GM19043 (cell line): Measurements from ENCODE around the gene RNF169.
"Not testable (repeated sequence)": the region's sequence is repeated elsewhere in the genome, so short reads cannot be mapped to it uniquely, and the experiment has no call there.

Experiments
- ATAC-seq: cut with Tn5 transposase; IDR thresholded peaks from one replicate; pipeline ENCODE4 v1.9.1; 2021; ENCODE audit warnings: low read depth; ENCODE audit not compliant: unreplicated experiment

Gene RNF169

GRCh38 chr11:74766905-74767304 lies 18.3 kb downstream of the RNF169 start:
- ATAC-seq, result no peak

DNA sequence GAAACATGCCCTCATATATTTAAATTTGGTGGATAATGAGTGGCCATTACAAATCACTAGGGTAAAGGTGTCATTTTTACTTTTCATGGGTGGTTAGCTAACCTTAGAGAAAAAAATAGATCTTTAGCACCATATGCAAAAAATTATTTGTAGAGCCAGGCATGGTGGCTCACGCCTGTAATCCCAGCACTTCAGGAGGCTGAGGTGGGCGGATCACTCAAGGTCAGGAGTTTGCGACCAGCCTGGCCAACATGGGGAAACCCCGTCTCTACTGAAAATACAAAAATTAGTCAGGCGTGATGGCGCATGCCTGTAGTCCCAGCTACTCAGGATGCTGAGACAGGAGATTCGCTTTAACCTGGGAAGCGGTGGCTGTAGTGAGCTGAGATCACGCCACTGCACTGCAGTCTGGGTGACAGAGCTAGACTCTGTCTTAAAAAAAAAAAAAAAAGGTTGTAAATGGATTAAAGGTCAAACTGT lies 19.6 kb downstream of the RNF169 start:
- ATAC-seq, result not testable (repeated sequence)

DNA sequence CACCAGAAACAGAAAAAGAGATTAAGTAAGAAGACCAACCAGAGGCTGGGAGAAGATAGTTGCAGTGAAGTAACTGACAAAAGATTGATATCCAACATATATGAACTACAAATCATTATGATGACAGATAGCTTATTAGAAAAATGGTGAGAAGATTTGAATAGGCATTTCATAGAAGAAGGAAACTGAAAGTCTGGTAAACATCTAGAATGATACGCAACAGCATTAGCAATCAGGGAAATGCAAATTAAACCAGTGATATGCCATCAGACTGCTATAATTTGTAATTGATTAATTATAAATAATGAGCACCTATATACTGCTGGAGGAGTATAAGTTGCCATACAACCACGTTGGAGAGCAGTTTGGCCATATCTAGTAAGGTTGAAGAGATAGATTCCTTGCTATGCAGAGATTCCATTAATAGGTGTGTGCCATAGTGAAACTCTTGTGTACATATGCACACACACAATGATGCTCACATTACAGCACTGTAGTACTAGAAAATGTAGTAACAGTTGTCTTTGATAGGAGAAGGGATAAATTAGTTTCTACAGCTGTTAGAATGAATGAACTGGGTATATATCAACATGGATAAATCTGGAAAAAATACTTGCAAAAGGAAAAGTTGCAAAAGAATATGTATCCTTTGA lies 20.5 kb downstream of the RNF169 start:
- ATAC-seq, result no peak

- no peak for ATAC-seq
These were observed 21.8 kb downstream of the RNF169 start for GRCh38 chr11:74770456-74770855.

DNA sequence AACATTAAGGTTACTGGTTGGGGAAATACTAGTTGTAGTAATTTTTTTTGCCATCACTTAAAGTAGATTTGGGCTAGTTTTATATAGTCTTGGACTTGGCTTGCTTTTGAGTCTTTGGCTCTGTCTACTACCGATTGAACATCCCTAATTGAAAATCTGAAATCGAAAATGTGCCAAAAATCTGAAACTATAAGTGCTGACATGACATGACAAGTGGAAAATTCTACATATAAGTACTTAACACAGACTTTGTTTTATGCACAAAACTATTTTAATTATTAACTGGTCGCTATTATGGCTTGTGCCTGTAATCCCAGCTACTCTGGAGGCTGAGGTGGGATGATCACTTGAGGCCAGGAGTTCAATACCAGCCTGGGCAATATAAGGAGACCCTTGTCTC lies 22.5 kb downstream of the RNF169 start:
- ATAC-seq, result no peak

DNA sequence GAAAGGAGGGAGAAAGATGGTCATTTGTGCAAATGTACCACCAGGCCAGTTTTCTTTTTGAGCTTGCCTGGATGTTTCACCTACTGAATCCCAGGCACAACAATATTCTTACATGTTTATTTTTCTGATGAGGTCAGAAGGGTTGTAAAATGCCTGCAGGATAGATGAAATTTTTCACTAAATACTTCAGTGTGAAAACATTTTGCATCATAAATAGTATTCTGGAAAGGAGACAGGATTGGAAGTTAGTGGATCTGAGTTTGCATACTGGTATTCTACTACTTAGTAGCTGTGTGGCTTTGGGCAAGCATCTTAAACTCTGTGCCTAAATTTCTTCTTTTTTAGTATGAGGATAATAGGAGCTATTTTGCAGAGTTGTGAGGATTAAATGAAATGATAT lies 24.8 kb downstream of the RNF169 start:
- no peak for ATAC-seq

GRCh38 chr11:74775762-74776161 lies 27.1 kb downstream of the RNF169 start:
- no peak for ATAC-seq

- no peak for ATAC-seq
These were observed 27.9 kb downstream of the RNF169 start for GRCh38 chr11:74776546-74776945.

- no peak for ATAC-seq
These were observed 28.4 kb downstream of the RNF169 start for GRCh38 chr11:74777038-74777437.

GRCh38 chr11:74777877-74778276 lies 29.2 kb downstream of the RNF169 start:
- no peak for ATAC-seq

DNA sequence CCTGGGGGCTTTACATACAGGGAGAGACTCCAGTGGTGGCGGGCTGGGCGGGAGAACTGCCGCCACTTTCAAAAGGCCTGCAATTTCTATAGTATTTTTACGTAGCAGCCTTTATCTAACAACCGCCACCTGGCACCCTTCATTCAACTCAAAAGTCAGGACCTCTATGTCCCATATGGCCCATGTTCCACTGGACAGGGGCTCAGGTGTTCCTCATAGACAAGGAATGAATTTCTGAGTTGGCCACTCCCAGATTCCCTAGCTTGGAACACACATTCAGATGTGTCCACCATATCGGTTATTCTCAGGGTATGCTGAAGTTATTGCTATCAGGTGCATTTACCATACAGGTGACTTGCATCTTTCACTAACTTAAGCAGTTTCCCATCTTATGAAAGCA lies 29.9 kb downstream of the RNF169 start:
- ATAC-seq, result no peak

DNA sequence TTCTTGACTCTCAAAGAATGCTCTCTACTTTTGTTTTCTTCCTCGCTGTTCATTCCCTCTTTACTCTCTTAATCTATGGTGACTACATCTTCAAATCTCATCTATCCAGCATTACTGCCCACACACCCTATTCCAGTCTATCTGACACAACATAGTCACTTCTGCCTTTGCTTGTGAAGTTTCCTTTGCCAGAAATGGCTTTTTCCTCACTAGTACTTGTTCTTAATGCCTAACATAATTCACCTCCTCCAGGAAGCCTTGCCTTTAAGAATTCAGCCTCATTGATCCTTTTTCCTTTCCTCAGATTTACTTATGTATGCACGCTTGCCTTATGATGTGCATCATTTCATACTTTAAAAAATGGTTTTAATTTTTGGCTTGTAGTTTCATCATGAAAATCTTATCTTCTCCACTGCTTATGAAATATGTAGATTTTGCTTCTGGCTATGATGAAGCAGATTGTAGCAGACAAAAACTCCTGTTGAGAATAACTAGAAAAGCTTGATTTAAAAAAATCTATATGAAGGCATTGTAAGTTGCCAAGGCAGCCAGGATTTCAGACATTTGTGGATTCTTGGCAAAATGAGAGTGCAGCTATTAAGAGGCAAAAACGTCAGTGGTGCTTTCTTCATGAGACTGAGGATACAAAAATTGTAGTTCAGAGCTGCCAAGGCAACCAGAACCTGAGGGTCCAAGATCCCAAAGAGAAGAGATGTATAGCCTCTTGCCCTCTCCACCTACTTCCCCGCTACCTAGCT lies 31.8 kb downstream of the RNF169 start:
- ATAC-seq, result no peak

DNA sequence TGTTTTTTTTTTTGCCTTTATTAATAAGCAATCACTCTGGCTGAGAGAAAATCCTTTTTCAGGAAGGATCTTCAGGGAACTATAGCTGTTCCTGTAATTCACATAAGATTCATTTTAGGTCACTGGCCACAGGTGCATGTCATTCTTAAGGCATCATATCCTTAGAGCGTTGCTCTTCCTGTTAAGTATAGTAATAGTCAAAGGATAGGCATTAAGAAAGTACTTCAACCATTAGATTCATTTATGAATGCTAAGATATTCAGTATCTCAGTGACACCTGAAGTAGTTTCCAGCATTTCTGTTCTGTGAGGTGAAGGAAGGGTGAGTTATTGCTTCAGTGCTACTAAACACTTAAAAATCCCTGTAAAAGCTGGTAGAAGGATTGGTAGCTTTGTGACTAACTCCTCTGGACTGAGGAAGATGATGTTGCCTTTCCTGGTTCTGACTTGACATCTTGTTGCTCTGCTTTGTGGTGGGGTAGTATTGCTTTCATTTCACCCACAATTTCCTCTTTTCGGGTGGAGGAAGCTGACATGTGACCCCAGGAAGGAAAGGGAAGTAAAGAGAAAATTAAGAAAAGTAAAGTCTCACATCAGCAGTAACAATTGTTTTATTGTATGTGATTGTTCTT lies 34.7 kb downstream of the RNF169 start:
- ATAC-seq, result peak; percentile 75

DNA sequence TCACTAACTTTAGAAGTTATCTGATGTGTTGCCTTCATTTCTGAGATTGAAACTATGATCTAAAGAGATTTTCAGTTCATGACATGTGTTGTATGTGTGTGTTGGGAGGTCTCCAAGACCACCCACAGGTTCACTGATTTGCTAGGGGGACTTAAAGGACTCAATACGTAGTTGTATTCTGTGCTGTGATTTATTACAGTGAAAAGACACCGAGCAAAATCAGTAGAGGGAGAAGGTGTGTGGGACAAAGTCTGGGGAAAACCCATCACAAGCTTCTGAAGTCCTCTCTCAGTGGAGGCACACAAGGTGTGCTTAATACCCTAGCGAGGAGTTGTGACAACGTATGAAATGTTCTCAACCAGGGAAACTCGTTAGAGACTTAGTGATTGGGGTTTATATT lies 35.6 kb downstream of the RNF169 start:
- peak; percentile 48 for ATAC-seq

- no peak for ATAC-seq
These were observed 36.1 kb downstream of the RNF169 start for GRCh38 chr11:74784726-74785125.

DNA sequence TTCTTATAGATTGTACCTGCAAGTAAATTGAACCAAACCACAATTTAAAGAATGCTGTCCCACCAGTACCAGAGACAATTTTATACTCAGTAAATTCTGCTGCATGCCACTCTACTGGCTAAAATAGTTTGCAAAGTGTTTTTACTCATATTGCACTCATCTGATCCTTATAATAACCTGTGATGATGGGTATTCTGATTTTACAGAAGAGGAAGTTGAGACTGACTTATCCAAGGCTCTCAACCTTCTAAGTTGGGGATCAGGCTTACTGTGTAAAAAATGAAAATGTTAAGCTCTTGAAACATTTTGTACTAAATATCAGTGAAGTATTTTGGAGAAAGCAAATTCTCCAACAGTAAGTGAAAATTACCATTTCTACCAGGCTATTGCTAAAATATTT lies 37.9 kb downstream of the RNF169 start:
- no peak for ATAC-seq

GRCh38 chr11:74791333-74792100 lies 42.9 kb downstream of the RNF169 start:
- ATAC-seq, result no peak

DNA sequence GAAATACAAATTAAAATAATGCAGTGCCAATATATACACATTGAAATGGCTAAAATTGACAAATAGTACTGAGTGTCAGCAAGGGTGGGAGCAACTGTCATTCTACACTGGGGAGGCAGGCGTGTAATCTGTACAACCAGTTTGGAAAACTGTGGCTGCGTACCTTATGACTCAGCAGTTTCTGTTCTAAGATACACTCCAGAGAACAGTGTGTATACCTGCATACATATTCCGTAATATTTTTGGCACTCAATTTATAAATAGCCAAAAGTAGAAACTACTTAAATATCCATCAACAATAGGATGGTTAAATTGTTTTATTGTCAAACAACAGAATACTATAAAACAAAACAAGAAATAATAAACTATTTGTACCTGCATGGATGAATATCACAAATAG lies 57.6 kb downstream of the RNF169 start:
- ATAC-seq, result no peak

DNA sequence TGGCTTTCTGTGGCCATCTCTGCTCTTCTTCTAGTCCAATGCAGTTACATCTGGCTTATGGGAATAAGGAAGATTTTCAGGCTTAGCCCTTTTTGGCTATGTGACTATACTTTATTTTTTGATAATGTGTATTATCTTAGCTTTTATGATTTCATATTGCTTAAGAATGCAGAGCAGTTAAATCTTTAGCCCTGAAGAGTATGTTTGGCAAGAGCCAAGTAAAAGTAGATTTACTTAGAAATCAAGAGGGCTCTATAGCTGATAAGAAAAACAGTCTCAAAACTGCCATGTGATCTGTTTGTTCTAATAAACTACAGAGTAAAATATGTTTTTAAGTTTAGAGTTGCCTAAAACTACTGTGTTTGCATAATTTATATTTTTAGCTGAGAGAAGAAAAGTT lies 61.2 kb downstream of the RNF169 start:
- no peak for ATAC-seq

DNA sequence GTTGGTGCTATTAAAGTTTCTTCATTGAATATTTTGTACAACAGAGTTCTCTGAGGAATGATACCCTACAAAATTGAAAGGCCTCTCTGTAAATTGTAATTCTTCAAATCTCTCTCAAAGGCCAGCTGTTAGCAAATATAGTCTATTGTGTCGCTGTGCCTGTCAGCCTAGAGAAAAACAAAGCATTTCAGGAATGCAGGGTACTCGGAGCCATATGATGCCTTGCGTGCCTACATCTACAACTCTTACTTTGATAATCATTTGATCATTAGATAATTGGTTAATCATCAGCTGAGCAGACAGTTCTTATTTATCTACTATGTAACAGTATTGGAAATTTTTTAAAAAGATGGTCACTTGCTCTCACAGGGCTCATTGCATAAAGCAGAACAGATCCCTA lies 67.3 kb downstream of the RNF169 start:
- no peak for ATAC-seq

- ATAC-seq, result no peak
These were observed 68.0 kb downstream of the RNF169 start for GRCh38 chr11:74816664-74817063.
